Right cardiac atrium (tissue), 5 donors: ENCODE results near the gene AGPAT3. TPM values are rescaled to one million over a fixed set of nuclear protein-coding genes. Genes with fewer than 3 reads are reported as not detected.

Experiments
- ATAC-seq, 2 donors: fragments of 200-7000 bp; cut with Tn5 transposase; one replicate each; pipeline versions ENCODE4 v1.8.0 to v1.9.1; 2020; ENCODE audit warnings: moderate library complexity in 2 of 2, mild to moderate bottlenecking in 1 of 2
- DNase-seq, 3 donors: peaks; one replicate each; pipeline ENCODE4 v3.0.0-alpha.2; 2020
- H3K27ac ChIP-seq: one replicate; pipeline ENCODE4 v1.5.1; 2013; ENCODE audit warnings: mild to moderate bottlenecking, low read length, control low read depth, moderate library complexity
- H3K27me3 ChIP-seq: one replicate; pipeline ENCODE4 v1.6.1; 2013; ENCODE audit not compliant: control insufficient read depth, insufficient read depth
- H3K4me1 ChIP-seq: one replicate; pipeline ENCODE4 v1.6.1; 2013; ENCODE audit warnings: low read length; ENCODE audit not compliant: control insufficient read depth, insufficient read depth
- H3K4me3 ChIP-seq: one replicate; pipeline ENCODE4 v1.5.1; 2013; ENCODE audit warnings: low read length, control low read depth
- H3K9me3 ChIP-seq: one replicate; pipeline ENCODE4 v1.6.1; 2013; ENCODE audit warnings: low read length; ENCODE audit not compliant: control insufficient read depth
- WGBS: extraction: QIAGEN DNeasy Blood & Tissue Kit; methylation state at CpG from one replicate; pipeline ENCODE4 v1.1.7; 2013; 5-methylcytosine and 5-hydroxymethylcytosine counted together
- intact Hi-C, 4 donors: fragments of 100-400 bp; cut with DNase I; formaldehyde crosslinking; loops; one replicate each; pipeline versions ENCODE4 v1.11.0 to v1.14.0; 2022 to 2023
- polyA plus RNA-seq: library from polyadenylated mRNA; stranded (reverse); fragments of 200-250 nt; gene quantifications from one replicate; pipeline ENCODE4 v1.2.3, GENCODE V29; 2013
- total RNA-seq, 4 donors: library from RNA; stranded (reverse); fragmentation: NEBNext Ultra II Directional; extraction: Animal tissue kit (Norgen Biotek cat#: 25700); gene quantifications; one replicate each; pipeline ENCODE4 v1.2.1, GENCODE V29; 2021
- donor health status: healthy with polysubstance abuse.
- donor health status: DM: no; HTN: yes; CAD: no.
- donor health status: DM: no; HTN: no; CAD: no.
- donor health status: DM: no; HTN: yes; CAD: no; lungs with severe emphysema.
- donor health status: DM: yes; HTN: yes; CAD: no.

AGPAT3 gene
- total and polyA plus RNA-seq, 5 donors, result 32.0 to 71.1 (median 58.6) TPM

- H3K9me3 ChIP-seq, result no peaks in the 10 kb centered on the region
- DNase-seq, result peak in 1 of 3 donors; percentile 10
- no peak overlapping the region for H3K27ac ChIP-seq
- H3K27me3 ChIP-seq, result no peaks in the 10 kb centered on the region
- intact Hi-C loops, result no loop called here
- 93% methylated on average over 10 of the region's 10 CpGs for WGBS
- no peaks in the 10 kb centered on the region for H3K4me1 ChIP-seq
- no peak overlapping the region for H3K4me3 ChIP-seq
- no peak for ATAC-seq
These were observed 137.5 kb downstream of the AGPAT3 start for GRCh38 chr21:44002511-44002910.

- Histone ChIP-seq H3K27me3 (no peaks in the 10 kb centered on the region), H3K4me3 (no peak overlapping the region), H3K9me3 (no peaks in the 10 kb centered on the region), H3K4me1 (no peaks in the 10 kb centered on the region), H3K27ac (no peak overlapping the region)
- WGBS, result 89% methylated on average over 5 of the region's 5 CpGs
- intact Hi-C loops, result no loop called here
- ATAC-seq (no peak), DNase-seq (no peak)
These were observed 138.4 kb downstream of the AGPAT3 start for GRCh38 chr21:44003307-44003966.

- ATAC-seq, result no peak
- 91% methylated on average over 13 of the region's 13 CpGs for WGBS
- Histone ChIP-seq H3K27me3 (no peaks in the 10 kb centered on the region), H3K9me3 (no peaks in the 10 kb centered on the region), H3K4me1 (no peaks in the 10 kb centered on the region), H3K27ac (no peak overlapping the region), H3K4me3 (no peak overlapping the region)
- intact Hi-C loops, result no loop called here
- no peak for DNase-seq
These were observed 140.0 kb downstream of the AGPAT3 start for GRCh38 chr21:44005071-44005470.

- no peak for DNase-seq
- intact Hi-C loops, result no loop called here
- WGBS, result 87% methylated on average over 9 of the region's 9 CpGs
- Histone ChIP-seq H3K27ac (peak overlapping the region; percentile 63), H3K27me3 (no peaks in the 10 kb centered on the region), H3K9me3 (no peaks in the 10 kb centered on the region), H3K4me3 (no peak overlapping the region), H3K4me1 (no peaks in the 10 kb centered on the region)
- no peak for ATAC-seq
These were observed 140.6 kb downstream of the AGPAT3 start for GRCh38 chr21:44005593-44005992.

GRCh38 chr21:44006017-44006619 is 141.1 kb downstream of the AGPAT3 start:
- no peaks in the 10 kb centered on the region for H3K27me3 ChIP-seq
- no peaks in the 10 kb centered on the region for H3K4me1 ChIP-seq
- H3K27ac ChIP-seq, result peak overlapping the region; percentile 63
- H3K4me3 ChIP-seq, result no peak overlapping the region
- no peaks in the 10 kb centered on the region for H3K9me3 ChIP-seq
- ATAC-seq (peak; percentile 90 to 93), DNase-seq (peak in 2 of 3 donors; percentile 69 to 81)
- intact Hi-C loops, result no loop called here
- WGBS, result 58% methylated on average over 9 of the region's 9 CpGs

- no peaks in the 10 kb centered on the region for H3K9me3 ChIP-seq
- no peak overlapping the region for H3K4me3 ChIP-seq
- 47% methylated on average over 8 of the region's 8 CpGs for WGBS
- intact Hi-C loops, result no loop called here
- ATAC-seq (peak; percentile 66 to 73), DNase-seq (peak; percentile 78 to 88 (median 87))
- peak overlapping the region; percentile 77 for H3K27ac ChIP-seq
- H3K4me1 ChIP-seq, result no peaks in the 10 kb centered on the region
- no peaks in the 10 kb centered on the region for H3K27me3 ChIP-seq
These were observed 141.6 kb downstream of the AGPAT3 start for GRCh38 chr21:44006656-44007055.

GRCh38 chr21:44010429-44010828 is 145.4 kb downstream of the AGPAT3 start:
- DNase-seq, result no peak
- ATAC-seq, result no peak
- Histone ChIP-seq H3K4me1 (no peaks in the 10 kb centered on the region), H3K27ac (no peak overlapping the region), H3K27me3 (no peaks in the 10 kb centered on the region), H3K4me3 (no peak overlapping the region), H3K9me3 (no peaks in the 10 kb centered on the region)
- intact Hi-C loops, result no loop called here
- 66% methylated on average over 9 of the region's 9 CpGs for WGBS

GRCh38 chr21:44011123-44011522 is 146.1 kb downstream of the AGPAT3 start:
- no peaks in the 10 kb centered on the region for H3K27me3 ChIP-seq
- H3K4me3 ChIP-seq, result peak overlapping the region; percentile 99
- H3K4me1 ChIP-seq, result no peaks in the 10 kb centered on the region
- DNase-seq (no peak), ATAC-seq (no peak)
- intact Hi-C loops, result no loop called here
- WGBS, result 83% methylated on average over 9 of the region's 9 CpGs
- no peak overlapping the region for H3K27ac ChIP-seq
- H3K9me3 ChIP-seq, result no peaks in the 10 kb centered on the region

GRCh38 chr21:44011579-44012473 is 146.8 kb downstream of the AGPAT3 start, which contains the start of gene TRAPPC10:
TSS of gene TRAPPC10 (plus strand) at chr21:44012309. CDS start at chr21:44012494, 185 bp downstream.
- Histone ChIP-seq H3K27ac (peak within 1 kb of the TSS; percentile 93), H3K4me1 (no peaks in the 10 kb centered on the region), H3K4me3 (peak within 1 kb of the TSS; percentile 99), H3K27me3 (no peaks in the 10 kb centered on the region), H3K9me3 (no peaks in the 10 kb centered on the region)
- under 1% methylated on average over 107 of the region's 107 CpGs for WGBS
- intact Hi-C loops, result no loop called here
- DNase-seq (peak; percentile 85 to 94 (median 94)), ATAC-seq (peak; percentile 92 to 94)

GRCh38 chr21:44012474-44013379 is 147.7 kb downstream of the AGPAT3 start:
- no peaks in the 10 kb centered on the region for H3K4me1 ChIP-seq
- DNase-seq, result peak; percentile 67 to 86 (median 85)
- H3K27ac ChIP-seq, result peak overlapping the region; percentile 93
- no peaks in the 10 kb centered on the region for H3K27me3 ChIP-seq
- intact Hi-C loops, result no loop called here
- peak overlapping the region; percentile 99 for H3K4me3 ChIP-seq
- under 1% methylated on average over 87 of the region's 87 CpGs for WGBS
- H3K9me3 ChIP-seq, result no peaks in the 10 kb centered on the region
- peak; percentile 67 to 72 for ATAC-seq
